Stimulated activated CD8-positive, alpha-beta memory T cell treated with anti-CD3 and anti-CD28 coated beads, Interleukin-4, amount 100 ng/mL, for 24 hours (primary cell): ENCODE results near the gene SLC22A23.
"Not testable (repeated sequence)": the region's sequence is repeated elsewhere in the genome, so short reads cannot be mapped to it uniquely, and the experiment has no call there.

Experiments
- DNase-seq: peaks from one replicate; pipeline ENCODE4 v3.0.0-alpha.2; 2020; ENCODE audit warnings: low read depth

The SLC22A23 gene

GRCh38 chr6:3263096-3263495 is 193.8 kb downstream of the SLC22A23 start:
- no peak for DNase-seq

- DNase-seq: no peak
These were observed 194.9 kb downstream of the SLC22A23 start for GRCh38 chr6:3261921-3262320.

- DNase-seq: no peak
These were observed 195.4 kb downstream of the SLC22A23 start for GRCh38 chr6:3261518-3261820.

- no peak for DNase-seq
These were observed 195.9 kb downstream of the SLC22A23 start for GRCh38 chr6:3260772-3261517.

- DNase-seq: no peak
These were observed 196.6 kb downstream of the SLC22A23 start for GRCh38 chr6:3260296-3260695.

- peak; percentile 3 for DNase-seq
These were observed 197.3 kb downstream of the SLC22A23 start for GRCh38 chr6:3259491-3259958.

GRCh38 chr6:3258720-3259490 is 197.9 kb downstream of the SLC22A23 start, which contains the start of gene PSMG4:
PSMG4 (plus strand) TSS chr6:3258947; CDS start chr6:3259023, 76 bp downstream.
- DNase-seq: peak; percentile 92

GRCh38 chr6:3258201-3258600 is 198.6 kb downstream of the SLC22A23 start:
- no peak for DNase-seq

GRCh38 chr6:3253597-3253961 is 203.3 kb downstream of the SLC22A23 start:
- no peak for DNase-seq

GRCh38 chr6:3252861-3253596 is 203.8 kb downstream of the SLC22A23 start:
- no peak for DNase-seq

GRCh38 chr6:3252369-3252768 is 204.5 kb downstream of the SLC22A23 start:
- no peak for DNase-seq

GRCh38 chr6:3251462-3252314 is 205.2 kb downstream of the SLC22A23 start:
- DNase-seq: peak; percentile 74

GRCh38 chr6:3250231-3250675 is 206.6 kb downstream of the SLC22A23 start:
- no peak for DNase-seq

GRCh38 chr6:3249821-3250220 is 207.0 kb downstream of the SLC22A23 start:
- no peak for DNase-seq

- DNase-seq: no peak
These were observed 209.3 kb downstream of the SLC22A23 start for GRCh38 chr6:3247255-3248146.

GRCh38 chr6:3245216-3245615 is 211.6 kb downstream of the SLC22A23 start:
- no peak for DNase-seq

- not testable (repeated sequence) for DNase-seq
These were observed 212.1 kb downstream of the SLC22A23 start for GRCh38 chr6:3244832-3245161.

GRCh38 chr6:3244003-3244831 is 212.6 kb downstream of the SLC22A23 start:
- no peak for DNase-seq

- DNase-seq: no peak
These were observed 214.1 kb downstream of the SLC22A23 start for GRCh38 chr6:3242768-3243167.

- DNase-seq: not testable (repeated sequence)
These were observed 215.1 kb downstream of the SLC22A23 start for GRCh38 chr6:3241745-3242144.
